Right lung (tissue), 5 donors: ENCODE data around the gene PIP4K2B. TPM values are rescaled to one million over a fixed set of nuclear protein-coding genes. Genes with fewer than 3 reads are reported as not detected.

Source experiments
- DNase-seq, 2 donors: peaks; one replicate each; pipeline ENCODE4 v3.0.0-alpha.2; 2013
- polyA plus RNA-seq, 5 donors: library from polyadenylated mRNA; unstranded; fragments of 120-200 nt; gene quantifications; one replicate each; pipeline versions ENCODE4 v1.2.1 to v1.2.3, GENCODE V29; 2013; ENCODE audit warnings: inconsistent platforms in 1 of 5, low replicate concordance in 1 of 5; ENCODE audit not compliant: insufficient read length in 5 of 5, insufficient read depth in 1 of 5

Gene PIP4K2B
- polyA plus RNA-seq, 5 donors = 80.6 to 92.5 (median 84.1) TPM

GRCh38 chr17:38786372-38786771, 13.0 kb downstream of the PIP4K2B start:
- DNase-seq = no peak

GRCh38 chr17:38783227-38783626, 16.1 kb downstream of the PIP4K2B start:
- DNase-seq = no peak

DNA sequence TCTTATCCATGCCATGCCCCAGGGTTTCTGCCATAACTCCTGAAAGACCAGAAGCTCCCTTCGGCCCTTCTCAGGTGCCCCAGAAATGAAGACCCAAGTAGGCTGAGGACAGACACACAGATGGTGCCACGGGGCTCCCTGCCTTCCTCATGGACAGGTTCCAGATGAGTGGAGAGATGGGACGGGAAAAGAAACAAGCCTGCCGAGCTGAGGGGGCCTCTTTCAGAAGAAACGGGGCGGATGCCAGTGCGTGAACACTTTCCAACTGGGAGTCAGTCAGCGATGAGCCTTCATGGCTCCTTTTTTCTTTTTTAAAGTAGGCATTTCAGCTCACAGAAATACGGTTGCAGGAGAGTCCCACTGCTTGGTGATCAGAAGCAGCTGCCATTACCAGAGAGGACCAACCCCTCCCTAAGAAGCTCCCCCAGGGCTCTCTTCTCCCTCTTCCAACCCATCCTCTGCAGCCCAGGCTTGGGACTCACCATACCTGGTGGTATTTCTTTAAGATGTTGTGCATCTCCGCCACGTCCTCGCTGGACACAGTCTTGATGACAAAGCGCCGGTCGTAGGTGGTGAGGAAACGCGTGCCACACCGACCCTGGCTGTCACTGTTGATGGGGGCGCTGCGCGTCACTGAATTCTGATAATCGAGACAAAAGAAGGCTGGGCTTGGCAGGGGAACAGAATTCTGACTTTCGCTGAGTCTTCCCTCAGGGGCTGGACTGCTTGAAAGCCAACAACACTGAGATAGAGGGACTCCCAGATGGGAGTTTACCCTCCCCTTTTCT, 19.2 kb downstream of the PIP4K2B start:
- DNase-seq = no peak

DNA sequence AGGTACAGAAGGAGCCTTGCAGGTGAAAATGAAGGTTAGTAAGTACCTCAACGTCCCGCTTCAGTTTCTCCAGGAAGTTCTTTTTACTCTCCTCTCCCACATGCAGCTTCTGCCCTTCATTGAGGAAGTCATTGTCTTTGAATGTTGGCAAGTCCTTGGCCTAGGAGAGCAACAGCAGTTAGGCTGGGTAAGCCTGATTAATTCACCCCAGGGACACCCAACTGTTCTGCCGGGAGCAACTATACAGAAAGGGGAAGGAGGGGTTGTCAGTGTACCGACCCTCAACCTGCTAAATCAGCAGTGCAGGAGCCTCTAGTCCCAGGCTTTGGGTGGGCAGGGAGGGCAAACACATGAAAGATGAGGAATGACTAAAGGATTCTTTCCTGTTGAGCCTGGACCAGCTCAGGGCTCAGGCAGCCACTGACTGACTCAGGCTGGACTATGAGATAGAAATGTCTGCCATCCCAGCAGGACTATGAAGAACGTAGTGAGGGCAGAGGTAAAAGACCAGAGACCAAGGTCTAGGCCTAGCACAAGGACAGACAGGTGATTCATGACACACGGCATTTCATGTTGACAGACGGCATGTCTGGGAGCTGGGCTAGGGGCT, 21.6 kb downstream of the PIP4K2B start:
- DNase-seq = no peak

- DNase-seq = no peak
These were observed 26.1 kb downstream of the PIP4K2B start for GRCh38 chr17:38773258-38773657.

DNA sequence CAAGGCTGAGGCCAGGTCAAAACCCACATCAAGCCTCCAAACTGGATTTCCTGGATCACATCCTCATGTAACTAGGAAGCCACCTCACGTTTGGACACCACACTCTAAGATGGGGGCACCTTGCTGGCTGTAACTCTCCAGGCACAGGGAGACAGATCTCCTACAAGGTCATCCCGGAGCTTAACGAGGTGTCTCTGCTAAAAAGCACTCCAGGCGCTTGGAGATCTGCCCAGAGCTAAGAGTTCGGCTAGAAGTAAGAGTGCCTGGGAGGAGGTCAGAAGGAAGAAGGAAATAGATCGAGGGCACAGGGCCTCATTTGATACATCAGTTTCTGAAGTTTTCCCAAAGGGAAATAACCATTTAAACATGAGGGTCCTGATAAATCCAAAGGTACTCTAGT, 30.9 kb downstream of the PIP4K2B start:
- DNase-seq = no peak

DNA sequence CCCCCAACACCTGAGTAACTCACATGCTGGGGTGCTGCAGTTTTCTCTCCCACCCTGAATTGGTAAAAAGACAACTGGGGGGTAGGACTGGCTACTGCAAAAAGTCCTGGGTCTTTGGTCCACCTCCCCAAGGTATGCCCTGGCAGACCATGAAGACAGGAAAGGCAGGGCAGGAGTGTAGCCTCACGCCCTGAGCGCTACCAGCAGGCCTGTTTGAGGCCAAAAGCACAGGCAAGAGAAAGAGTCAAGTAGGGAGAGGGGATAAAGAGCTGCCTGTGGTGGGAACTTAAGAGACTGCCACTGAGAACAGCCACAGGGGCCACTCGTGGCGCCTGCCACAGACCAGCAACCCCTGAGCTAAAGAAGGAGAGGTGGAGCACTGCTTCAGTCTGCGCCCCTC, 33.0 kb downstream of the PIP4K2B start:
- no peak for DNase-seq

GRCh38 chr17:38762231-38762630, 37.1 kb downstream of the PIP4K2B start:
- no peak for DNase-seq

- no peak for DNase-seq
These were observed 37.7 kb downstream of the PIP4K2B start for GRCh38 chr17:38761612-38762011.

GRCh38 chr17:38753071-38753506, 46.3 kb downstream of the PIP4K2B start:
- DNase-seq = no peak

DNA sequence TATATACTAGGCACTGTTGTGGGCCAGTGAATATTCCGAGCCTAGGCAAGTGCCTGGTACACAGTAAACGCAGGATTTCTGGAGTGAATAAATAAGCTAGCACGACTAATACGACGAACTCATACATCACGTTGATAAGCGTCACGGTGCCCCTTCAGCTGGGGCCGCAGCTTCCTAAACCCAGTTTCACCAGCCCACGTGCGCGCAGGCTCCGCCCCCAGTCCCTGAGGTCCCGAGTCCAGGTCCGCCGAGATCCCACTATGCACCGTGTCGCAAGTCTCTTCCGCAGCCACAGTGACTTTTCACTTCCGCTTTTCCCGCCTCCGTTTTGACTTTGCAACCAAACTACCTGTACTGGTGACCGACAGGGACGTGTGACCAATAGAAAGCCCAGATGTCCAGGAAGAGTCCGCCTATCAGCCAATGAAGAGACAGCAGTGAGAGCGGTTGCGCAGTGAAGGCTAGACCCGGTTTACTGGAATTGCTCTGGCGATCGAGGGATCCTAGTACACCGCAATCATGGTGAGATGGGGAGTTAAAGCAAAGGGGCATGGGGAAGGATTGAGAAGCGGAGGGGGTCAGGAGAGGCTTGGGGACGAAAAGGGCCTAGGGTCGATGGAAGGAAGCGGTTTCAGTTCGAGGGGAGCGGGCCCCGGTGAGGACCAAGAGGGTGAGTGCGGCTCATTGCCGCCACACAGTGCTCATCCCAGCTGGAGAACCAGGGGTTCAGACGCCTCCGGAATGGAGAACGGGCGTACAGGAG, 46.9 kb downstream of the PIP4K2B start, which contains the start of gene PSMB3:
PSMB3 (plus strand) TSS at position 434 of the 763 bp plus-strand sequence; CDS start at position 520, 86 bp downstream.
- peak; percentile 97 to 98 for DNase-seq

DNA sequence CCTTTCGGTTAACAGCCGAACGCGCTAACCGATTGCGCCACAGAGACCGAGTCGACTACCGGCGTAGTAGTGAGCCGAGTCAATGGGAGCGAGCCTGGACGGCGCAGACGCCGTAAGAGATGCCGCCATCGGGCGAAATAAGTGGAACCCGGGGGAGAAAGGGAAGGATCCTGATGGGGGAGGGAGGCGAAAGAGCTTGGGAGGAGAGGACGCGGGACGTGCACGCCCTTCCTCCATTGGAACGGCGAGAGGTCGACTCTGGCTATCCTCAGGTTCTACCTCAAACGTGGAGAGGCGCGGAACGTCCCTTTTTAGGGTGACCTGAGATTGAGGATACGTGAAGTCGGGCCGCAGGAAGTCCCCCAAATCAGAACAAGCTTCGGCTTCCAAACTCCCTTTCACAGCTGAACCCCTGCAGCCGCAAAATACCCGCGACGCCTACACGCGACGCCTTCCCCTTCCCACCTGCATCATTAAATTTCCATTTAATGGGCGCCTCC, 47.5 kb downstream of the PIP4K2B start:
- peak; percentile 82 to 88 for DNase-seq

GRCh38 chr17:38751144-38751807, 48.1 kb downstream of the PIP4K2B start:
- no peak for DNase-seq

DNA sequence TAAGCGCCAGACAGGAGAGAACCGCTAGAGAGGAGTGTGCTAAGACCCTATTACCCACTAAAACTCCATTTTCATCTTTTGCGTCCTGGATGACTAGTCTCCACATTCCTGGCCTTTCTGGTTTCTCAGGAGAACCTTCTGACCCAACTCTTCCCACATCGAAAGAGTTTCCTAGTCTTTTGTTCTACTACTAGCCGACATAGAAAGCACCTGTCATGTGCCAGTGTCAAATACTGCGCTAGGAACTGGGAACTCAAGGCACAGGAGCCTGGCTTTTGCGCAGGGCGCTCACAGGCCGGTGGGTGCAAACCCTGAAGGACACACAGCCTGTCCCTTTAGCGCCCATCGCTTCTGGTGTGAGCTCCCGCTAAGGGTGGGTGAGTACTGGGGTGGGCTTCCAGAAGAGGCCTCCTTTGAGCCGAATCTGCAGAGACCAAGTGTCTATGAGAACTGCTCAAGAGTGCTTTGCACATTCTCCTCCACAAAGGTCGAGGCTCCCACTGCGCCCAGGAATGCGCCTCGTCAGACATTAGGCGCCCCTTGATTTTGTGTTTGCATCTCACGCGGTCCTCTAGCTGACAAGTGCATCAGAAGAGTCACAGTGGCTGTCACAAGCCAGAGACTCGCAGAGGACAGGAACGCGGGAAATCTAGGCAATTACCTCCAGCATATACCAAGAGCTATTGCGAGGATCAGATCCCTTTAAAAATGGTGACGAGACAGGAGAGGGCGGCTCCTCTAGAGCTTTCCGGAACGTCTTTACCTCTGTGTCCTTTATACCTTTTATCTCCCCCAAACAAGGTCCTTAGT, 48.8 kb downstream of the PIP4K2B start:
- DNase-seq = no peak

GRCh38 chr17:38750044-38750311, 49.4 kb downstream of the PIP4K2B start:
- DNase-seq = no peak

DNA sequence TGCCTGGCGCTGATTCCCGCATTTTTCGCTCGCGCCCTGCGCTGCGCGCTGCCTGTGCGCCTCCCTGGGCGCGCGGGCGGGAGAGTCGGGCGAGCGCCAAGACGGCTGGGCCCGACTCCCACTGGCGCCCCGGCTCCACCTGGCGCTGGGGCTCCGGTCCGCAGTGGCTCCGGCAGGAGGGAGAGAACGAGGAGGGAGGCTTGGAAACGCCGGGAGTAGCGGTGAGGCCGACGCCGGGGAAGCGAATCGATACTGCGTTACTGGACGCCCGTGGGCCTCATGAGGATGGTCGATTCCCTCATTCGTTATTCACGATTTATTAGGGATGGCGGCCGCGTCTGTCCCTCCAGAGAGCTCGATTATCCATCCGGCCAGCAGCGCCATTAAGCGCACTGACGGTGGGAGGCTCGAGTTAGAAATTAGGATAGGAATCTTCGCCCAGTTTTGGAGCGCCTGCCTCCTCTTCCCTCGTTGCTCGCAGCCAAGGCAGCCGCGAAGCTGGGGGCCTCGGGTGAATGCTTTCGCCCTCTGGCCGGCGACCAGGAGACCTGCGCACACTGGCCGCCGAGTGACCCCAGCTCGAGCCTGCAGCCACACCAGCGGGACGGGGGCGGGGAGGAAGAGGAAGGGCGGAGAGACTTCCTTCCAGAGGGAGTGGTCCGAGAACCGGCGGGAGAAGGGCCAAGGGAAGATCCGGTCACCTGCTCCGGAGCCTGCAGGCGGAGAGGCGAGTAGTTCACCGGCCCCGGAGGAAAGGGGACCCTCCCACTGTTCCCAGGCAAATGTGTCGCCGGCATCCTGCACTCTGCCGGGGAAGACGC, 49.9 kb downstream of the PIP4K2B start:
- peak; percentile 64 to 65 for DNase-seq

GRCh38 chr17:38748892-38749222, 50.5 kb downstream of the PIP4K2B start:
- no peak for DNase-seq

DNA sequence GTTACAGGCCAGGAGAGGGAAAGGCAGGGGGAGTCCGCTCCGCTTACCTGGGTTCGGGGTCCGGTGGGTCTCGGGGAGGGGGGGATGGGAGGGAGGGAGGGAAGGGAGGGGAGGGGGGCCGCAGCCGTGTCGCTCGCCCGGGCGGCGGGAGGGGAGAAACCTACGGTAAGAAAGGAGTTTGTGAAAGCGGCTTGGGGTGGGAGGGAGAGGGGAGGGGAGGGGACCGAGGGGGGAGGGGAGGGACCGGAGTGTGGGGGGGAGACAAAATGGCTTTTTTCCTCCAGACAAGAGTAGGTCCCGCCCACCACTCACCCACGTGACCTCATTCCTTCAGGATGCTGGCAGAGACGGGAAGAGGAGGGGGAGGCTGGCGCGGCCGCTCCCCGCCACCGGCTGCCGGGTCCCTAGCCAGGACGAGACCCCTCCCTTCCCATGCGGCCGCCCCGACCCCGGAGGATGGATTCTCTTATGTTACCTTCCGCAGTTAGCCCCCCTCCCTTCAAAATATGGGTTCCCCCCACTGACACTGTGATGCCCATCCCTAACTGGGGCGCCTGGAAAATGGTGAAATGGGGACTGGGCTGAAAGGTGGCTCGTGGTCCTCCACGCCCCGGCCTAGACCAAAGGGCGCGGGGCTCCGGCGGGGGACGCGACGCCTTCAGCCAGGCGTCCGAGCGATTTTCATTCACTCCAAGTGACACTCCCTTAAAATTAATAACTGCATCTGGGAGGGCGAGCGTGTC, 51.0 kb downstream of the PIP4K2B start, which contains the start of gene PCGF2:
PCGF2 (minus strand) TSS at position 188 of the 743 bp plus-strand sequence. CDS start 7,934 bp downstream, outside the sequence.
- DNase-seq = peak; percentile 89 to 90

DNA sequence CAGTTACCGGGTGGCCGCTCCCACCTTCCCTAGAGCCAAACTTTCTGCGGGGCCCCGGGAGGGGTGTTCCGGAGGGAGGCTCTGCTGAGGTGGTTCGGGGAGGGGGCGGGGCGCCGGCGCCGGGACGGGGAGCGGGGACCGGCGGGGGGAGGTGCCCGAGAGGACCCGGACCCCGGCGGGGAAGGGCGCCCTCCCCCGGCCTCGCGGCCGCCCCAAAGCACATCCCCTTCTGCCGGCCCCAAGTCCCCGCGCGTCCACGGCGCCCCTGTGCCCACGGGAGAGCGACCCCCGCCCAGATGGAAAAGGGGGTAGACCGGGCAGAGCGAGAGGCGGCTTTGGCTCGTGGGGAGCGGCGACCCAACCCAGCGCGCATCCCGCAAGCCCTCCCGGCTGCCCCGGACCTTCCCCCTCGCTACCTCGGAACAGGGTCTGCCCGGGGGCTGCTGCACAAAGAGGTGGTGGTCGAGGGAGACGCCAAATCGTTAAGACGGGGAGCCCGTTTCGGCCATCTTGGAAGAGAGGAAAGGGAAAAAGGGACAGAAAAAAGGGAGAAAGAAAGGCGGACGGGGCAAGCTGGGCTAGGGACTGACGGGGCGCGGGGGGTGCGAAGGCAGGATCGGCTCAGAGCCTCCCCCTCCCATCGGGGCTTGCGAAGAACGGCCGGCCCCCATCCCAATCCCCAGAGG, 51.8 kb downstream of the PIP4K2B start:
- DNase-seq = peak in 1 of 2 donors; percentile 54
